HepG2 (cell line): ENCODE measurements around the gene SLC29A1.

Experiments
- HNRNPH1 ChIP-seq: fragments of 200-400 bp; formaldehyde crosslinking; optimal IDR thresholded peaks from 2 replicates; pipeline ENCODE3; 2017; ENCODE audit warnings: mild to moderate bottlenecking, low read depth, low read length
- MED8 ChIP-seq: sonication (generic); formaldehyde crosslinking; IDR thresholded peaks from 2 replicates; pipeline ENCODE4 v1.8.1; 2023; ENCODE audit warnings: mild to moderate bottlenecking, missing genetic modification reagents; ENCODE audit not compliant: insufficient replicate concordance
- NFATC3 ChIP-seq: sonication (generic); formaldehyde crosslinking; IDR thresholded peaks from 2 replicates; pipeline ENCODE4 v1.5.1; 2020; ENCODE audit warnings: mild to moderate bottlenecking, missing genetic modification reagents
- TF ChIP-seq, protein P1 (sequence below): IDR thresholded peaks from 2 replicates; pipeline ENCODE4 v1.6.1; 2016; ENCODE audit warnings: low read depth, missing genetic modification reagents, missing compliant biosample characterization

DNA sequence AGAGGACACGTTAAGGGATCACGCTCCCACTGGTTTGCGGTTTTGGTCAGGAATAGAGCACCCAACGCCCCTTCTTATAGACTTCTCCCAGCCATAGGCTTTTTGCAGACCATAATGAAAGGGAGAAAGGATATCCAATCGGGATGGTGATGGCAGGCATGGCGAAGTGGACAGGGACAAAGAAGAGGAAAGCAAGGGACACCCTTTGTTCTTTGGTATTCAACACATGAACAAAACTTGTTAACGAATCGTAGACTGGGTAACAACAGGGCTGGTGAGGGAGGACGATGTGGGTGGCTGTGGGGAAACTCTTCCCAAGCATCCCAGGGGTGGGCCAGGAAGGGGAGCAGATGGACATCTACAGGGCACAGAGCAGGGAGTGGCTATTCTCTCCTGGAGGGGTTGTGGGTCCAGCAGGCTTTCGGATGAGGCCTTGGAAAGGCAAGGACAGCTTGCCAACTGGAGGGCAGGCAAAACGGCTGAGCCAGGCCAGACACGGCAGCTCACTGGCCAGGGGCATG is 22.1 kb downstream of the SLC29A1 start:
- TF ChIP-seq MED8 (CRISPR knock-in tag) (no peak), NFATC3 (CRISPR knock-in tag) (no peak), HNRNPH1 (no peak)
- TF ChIP-seq, protein P1, sequence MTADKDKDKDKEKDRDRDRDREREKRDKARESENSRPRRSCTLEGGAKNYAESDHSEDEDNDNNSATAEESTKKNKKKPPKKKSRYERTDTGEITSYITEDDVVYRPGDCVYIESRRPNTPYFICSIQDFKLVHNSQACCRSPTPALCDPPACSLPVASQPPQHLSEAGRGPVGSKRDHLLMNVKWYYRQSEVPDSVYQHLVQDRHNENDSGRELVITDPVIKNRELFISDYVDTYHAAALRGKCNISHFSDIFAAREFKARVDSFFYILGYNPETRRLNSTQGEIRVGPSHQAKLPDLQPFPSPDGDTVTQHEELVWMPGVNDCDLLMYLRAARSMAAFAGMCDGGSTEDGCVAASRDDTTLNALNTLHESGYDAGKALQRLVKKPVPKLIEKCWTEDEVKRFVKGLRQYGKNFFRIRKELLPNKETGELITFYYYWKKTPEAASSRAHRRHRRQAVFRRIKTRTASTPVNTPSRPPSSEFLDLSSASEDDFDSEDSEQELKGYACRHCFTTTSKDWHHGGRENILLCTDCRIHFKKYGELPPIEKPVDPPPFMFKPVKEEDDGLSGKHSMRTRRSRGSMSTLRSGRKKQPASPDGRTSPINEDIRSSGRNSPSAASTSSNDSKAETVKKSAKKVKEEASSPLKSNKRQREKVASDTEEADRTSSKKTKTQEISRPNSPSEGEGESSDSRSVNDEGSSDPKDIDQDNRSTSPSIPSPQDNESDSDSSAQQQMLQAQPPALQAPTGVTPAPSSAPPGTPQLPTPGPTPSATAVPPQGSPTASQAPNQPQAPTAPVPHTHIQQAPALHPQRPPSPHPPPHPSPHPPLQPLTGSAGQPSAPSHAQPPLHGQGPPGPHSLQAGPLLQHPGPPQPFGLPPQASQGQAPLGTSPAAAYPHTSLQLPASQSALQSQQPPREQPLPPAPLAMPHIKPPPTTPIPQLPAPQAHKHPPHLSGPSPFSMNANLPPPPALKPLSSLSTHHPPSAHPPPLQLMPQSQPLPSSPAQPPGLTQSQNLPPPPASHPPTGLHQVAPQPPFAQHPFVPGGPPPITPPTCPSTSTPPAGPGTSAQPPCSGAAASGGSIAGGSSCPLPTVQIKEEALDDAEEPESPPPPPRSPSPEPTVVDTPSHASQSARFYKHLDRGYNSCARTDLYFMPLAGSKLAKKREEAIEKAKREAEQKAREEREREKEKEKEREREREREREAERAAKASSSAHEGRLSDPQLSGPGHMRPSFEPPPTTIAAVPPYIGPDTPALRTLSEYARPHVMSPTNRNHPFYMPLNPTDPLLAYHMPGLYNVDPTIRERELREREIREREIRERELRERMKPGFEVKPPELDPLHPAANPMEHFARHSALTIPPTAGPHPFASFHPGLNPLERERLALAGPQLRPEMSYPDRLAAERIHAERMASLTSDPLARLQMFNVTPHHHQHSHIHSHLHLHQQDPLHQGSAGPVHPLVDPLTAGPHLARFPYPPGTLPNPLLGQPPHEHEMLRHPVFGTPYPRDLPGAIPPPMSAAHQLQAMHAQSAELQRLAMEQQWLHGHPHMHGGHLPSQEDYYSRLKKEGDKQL (CRISPR knock-in tag), result no peak
